K562 (cell line): ENCODE results near the gene SMYD2. TPM values are rescaled to one million over a fixed set of nuclear protein-coding genes. Genes with fewer than 3 reads are reported as not detected.
A peak's percentile ranks its signal among the peaks of the same experiment; 100 is the strongest.

Experiments used
- BHLHE40 ChIP-seq: IDR thresholded peaks from 2 replicates; pipeline ENCODE4 v1.6.1; 2011; ENCODE audit warnings: low read length, improper control_type of control experiment
- CBX3 ChIP-seq, 2 experiments: IDR thresholded peaks; 1 replicate in 1 of 2; 2 replicates in 1 of 2; pipeline ENCODE4 v1.6.1; 2012; ENCODE audit warnings: inconsistent platforms in 2 of 2, low read length in 2 of 2, borderline replicate concordance in 1 of 2, control low read depth in 1 of 2
- CBX5 ChIP-seq: IDR thresholded peaks from 2 replicates; pipeline ENCODE4 v1.6.1; 2014; ENCODE audit warnings: low read depth, borderline replicate concordance
- CC2D1A ChIP-seq: fragments of 450-650 bp; IDR thresholded peaks from 2 replicates; pipeline ENCODE4 v1.6.1; 2017; ENCODE audit warnings: mild to moderate bottlenecking
- CHD7 ChIP-seq: fragments of 200-600 bp; sonication (generic); IDR thresholded peaks from one replicate; pipeline ENCODE4 v1.6.1; 2012; ENCODE audit warnings: mild to moderate bottlenecking, low read depth, low read length, inconsistent platforms
- NCOA2 ChIP-seq, 2 experiments: fragments of 450-650 bp; IDR thresholded peaks; 2 replicates each; pipeline ENCODE4 v1.6.1; 2018; ENCODE audit warnings: mild to moderate bottlenecking in 2 of 2, moderate library complexity in 1 of 2; ENCODE audit not compliant: partially characterized antibody in 2 of 2
- NFE2L1 ChIP-seq: fragments of 450-650 bp; IDR thresholded peaks from 2 replicates; pipeline ENCODE4 v1.6.1; 2016; ENCODE audit warnings: missing genetic modification characterization, low read depth, mild to moderate bottlenecking, missing compliant biosample characterization, moderate library complexity, borderline replicate concordance
- RBM15 ChIP-seq: fragments of 200-400 bp; formaldehyde crosslinking; IDR thresholded peaks from 2 replicates; pipeline ENCODE4 v1.6.1; 2018; ENCODE audit warnings: mild to moderate bottlenecking, low read length, moderate library complexity; ENCODE audit not compliant: insufficient read depth
- SMAD3 ChIP-seq: fragments of 450-650 bp; formaldehyde crosslinking; conservative IDR thresholded peaks from 2 replicates; pipeline ENCODE4 v1.4.0; 2020; ENCODE audit warnings: mild to moderate bottlenecking
- SMARCE1 ChIP-seq: fragments of 450-650 bp; IDR thresholded peaks from 2 replicates; pipeline ENCODE4 v1.7.1; 2016; ENCODE audit warnings: mild to moderate bottlenecking
- SRSF9 ChIP-seq: fragments of 200-400 bp; formaldehyde crosslinking; IDR thresholded peaks from 2 replicates; pipeline ENCODE4 v1.6.1; 2017; ENCODE audit warnings: low read depth, low read length, borderline replicate concordance
- UBTF ChIP-seq, 2 experiments: IDR thresholded peaks; 2 replicates each; pipeline ENCODE4 v1.6.1; 2012; ENCODE audit warnings: improper control_type of control experiment in 2 of 2, low read depth in 2 of 2, low read length in 2 of 2, borderline replicate concordance in 1 of 2
- ZC3H4 ChIP-seq: sonication (generic); formaldehyde crosslinking; IDR thresholded peaks from 2 replicates; pipeline ENCODE4 v1.9.0; 2021; ENCODE audit warnings: missing genetic modification reagents, borderline replicate concordance
- ZNF445 ChIP-seq: fragments of 250-450 bp; sonication (Bioruptor Pico); IDR thresholded peaks from 2 replicates; pipeline ENCODE4 v1.4.0; 2020; ENCODE audit warnings: low read depth, mild to moderate bottlenecking, moderate library complexity
- ZNF589 ChIP-seq: fragments of 200-800 bp; sonication (Bioruptor generic); IDR thresholded peaks from 2 replicates; pipeline ENCODE4 v1.6.1; 2016; ENCODE audit warnings: low read depth, missing genetic modification characterization, missing compliant biosample characterization
- polyA plus RNA-seq, 8 experiments: library from polyadenylated mRNA; depleted of rRNA in 4 of 8; stranded (reverse) in 5 of 8; unstranded in 3 of 8; fragments of >200 nt; fragmentation: Nextera tagmentation in 2 of 8; fragmentation: Illumina TruSeq in 1 of 8; extraction: Ambion mirVana in 2 of 8; extraction: Trizol in 1 of 8; gene quantifications; 2 replicates each; pipeline versions ENCODE4 v1.2.1 to v1.2.3, GENCODE V29; 2011 to 2014; ENCODE audit warnings: inconsistent platforms in 1 of 8, missing spikeins in 1 of 8
- total RNA-seq, 7 experiments: library from RNA; depleted of rRNA in 6 of 7; stranded (reverse); fragments of >200 nt in 6 of 7; fragmentation: Illumina TruSeq in 2 of 7; extraction: Trizol in 2 of 7; gene quantifications; 2 replicates each; pipeline versions ENCODE4 v1.2.1 to v1.2.3, GENCODE V29; 2011 to 2021; ENCODE audit warnings: low replicate concordance in 1 of 7

SMYD2 gene
- total and polyA plus RNA-seq, 9 of the 15 experiments (the other 6 are each of a cell fraction or from before 2014, with no cell fraction given), result 13.8 to 81.3 (median 39.9) TPM

- TF ChIP-seq CBX3 (IDR thresholded peaks at IDR 0.05; ENCODE audit: borderline replicate concordance in 1 of 2, low read length in 2 of 2) (no peak), ZNF589 (CRISPR knock-in tag) (no peak), CHD7 (no peak), CBX5 (no peak), SRSF9 (no peak), SMARCE1 (no peak), CC2D1A (0 out of 2 replicates have a peak, but pooled peaks have one; percentile 21), SMAD3 (CRISPR knock-in tag) (no peak), ZNF445 (CRISPR knock-in tag) (no peak), RBM15 (no peak), NFE2L1 (tag) (no peak), ZC3H4 (CRISPR knock-in tag) (no peak), BHLHE40 (no peak), UBTF (IDR thresholded peaks at IDR 0.05; ENCODE audit: borderline replicate concordance in 1 of 2, low read depth in 2 of 2, low read length in 2 of 2) (no peak), NCOA2 (IDR thresholded peaks at IDR 0.05; ENCODE audit: partially characterized antibody in 2 of 2) (no peak)
Observed at GRCh38 chr1:214328770-214329469, 48.0 kb downstream of the SMYD2 start (continued).
